ENCODE measurements around the gene CFAP97D1.

The CFAP97D1 gene

DNA sequence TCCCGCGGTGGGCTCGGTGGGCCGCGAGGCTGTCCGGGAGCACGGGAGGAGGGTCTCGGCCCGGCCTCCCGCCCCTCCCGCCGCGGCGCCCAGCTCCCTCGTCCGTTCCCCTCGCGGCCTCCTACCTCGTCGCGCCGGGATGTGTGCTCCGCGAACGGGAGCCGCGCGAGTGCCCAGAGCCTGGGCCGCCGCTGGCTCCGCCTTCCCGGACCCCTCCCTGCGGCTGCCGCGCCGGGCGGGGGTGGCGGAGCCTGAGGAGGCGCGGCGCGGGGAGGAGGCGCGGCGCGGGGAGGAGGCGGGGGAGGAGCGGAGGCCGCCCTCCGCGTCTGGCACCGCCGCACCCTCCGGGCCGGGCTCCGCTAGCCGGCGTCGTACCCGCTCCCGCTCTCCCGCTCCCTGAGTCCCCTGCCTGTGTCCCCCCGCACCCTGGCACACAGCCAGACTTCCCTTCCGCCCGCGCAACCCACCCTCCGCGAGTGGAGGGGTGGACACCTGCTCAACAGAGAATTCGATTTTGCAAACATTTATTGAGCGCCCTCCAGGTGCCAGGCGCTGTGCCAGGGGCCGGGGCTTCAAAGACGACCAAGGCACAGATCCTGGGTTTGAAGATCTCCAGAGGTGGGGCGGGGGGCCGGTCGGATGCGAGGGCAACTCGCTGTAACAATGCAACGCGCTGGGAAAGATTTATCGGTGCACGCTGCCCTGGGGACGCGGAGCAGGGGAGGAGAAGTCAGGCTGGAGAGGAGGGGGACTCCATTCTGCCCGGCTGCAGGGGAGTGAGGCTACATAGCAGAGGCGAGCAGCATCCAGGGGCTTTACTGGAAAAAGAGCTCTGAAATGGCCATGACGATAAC lies 53.0 kb downstream of the CFAP97D1 start, which contains the start of gene MPP3:
Gene MPP3 (minus strand): TSS at position 171 of the 854 bp plus-strand sequence. CDS start 1,240 bp downstream, outside the sequence.
- WGBS, 2 experiments, result 1% methylated on average over 87 of the region's 87 CpGs
- Histone ChIP-seq H3K9me3 (ENCODE audit: control insufficient read depth, low read length) (no peaks in the 10 kb centered on the region), H3K27me3 (ENCODE audit: control insufficient read depth, insufficient read depth, low read length, poor library complexity, severe bottlenecking) (peaks cover 30% of the 10 kb centered on the region), H3K4me1 (ENCODE audit: control insufficient read depth, insufficient read depth, low read length) (peaks cover 5% of the 10 kb centered on the region), H3K4me3 (ENCODE audit: insufficient read depth, low read depth, low read length) (peak within 1 kb of the TSS; percentile 72), H3K36me3 (ENCODE audit: control insufficient read depth, insufficient read depth, low read length) (no peaks in the 10 kb centered on the region), H3K27ac (ENCODE audit: insufficient read depth, low read depth, low read length, poor library complexity, severe bottlenecking) (no peak within 1 kb of the TSS)

DNA sequence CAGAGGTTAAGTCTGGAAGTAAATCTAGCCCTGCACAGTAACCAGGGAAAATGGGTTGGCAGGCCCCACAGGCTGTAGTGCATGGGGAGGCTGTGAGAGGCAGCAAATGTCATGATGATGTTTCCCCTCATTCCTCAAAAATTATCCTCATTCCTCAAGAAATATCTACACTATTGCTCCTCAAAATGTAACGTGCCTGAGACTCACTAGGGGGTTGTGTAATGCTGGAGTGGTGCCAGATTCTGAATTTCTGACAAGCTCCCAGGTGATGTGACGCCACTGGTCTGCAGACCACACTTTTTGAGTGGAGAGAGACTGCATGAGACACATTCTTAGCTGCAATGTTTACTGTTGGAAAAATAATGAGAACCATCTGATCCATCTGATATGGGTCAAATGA lies 53.9 kb downstream of the CFAP97D1 start:
- H3K27ac ChIP-seq (ENCODE audit: insufficient read depth, low read depth, low read length, poor library complexity, severe bottlenecking), result no peak overlapping the region
- peaks cover 5% of the 10 kb centered on the region for H3K4me1 ChIP-seq (ENCODE audit: control insufficient read depth, insufficient read depth, low read length)
- H3K36me3 ChIP-seq (ENCODE audit: control insufficient read depth, insufficient read depth, low read length), result no peaks in the 10 kb centered on the region
- no peak overlapping the region for H3K4me3 ChIP-seq (ENCODE audit: insufficient read depth, low read depth, low read length)
- H3K9me3 ChIP-seq (ENCODE audit: control insufficient read depth, low read length), result no peaks in the 10 kb centered on the region
- peaks cover 30% of the 10 kb centered on the region for H3K27me3 ChIP-seq (ENCODE audit: control insufficient read depth, insufficient read depth, low read length, poor library complexity, severe bottlenecking)
- WGBS, 2 experiments, result 88 to 97% methylated on average over 2 of the region's 2 CpGs

Measured in ectodermal cell (in vitro differentiated cells).